ENCODE data around the gene CHST9. TPM values are rescaled to one million over a fixed set of nuclear protein-coding genes. Genes with fewer than 3 reads are reported as not detected.

CHST9 gene
- polyA plus RNA-seq, 1 donor (not counting 4 experiments of a cell fraction or from before 2014, with no cell fraction given) = 0.07 TPM

GRCh38 chr18:27227721-27228120 lies 42.6 kb upstream of the CHST9 start:
- Histone ChIP-seq H3K27ac (ENCODE audit: control insufficient read depth, insufficient read depth, low read length) (no peak overlapping the region), H3K9me3 (ENCODE audit: control insufficient read depth, low read depth, low read length) (no peaks in the 10 kb centered on the region), H3K4me1 (ENCODE audit: control insufficient read depth, extremely low read depth, insufficient read depth, low read length) (peaks cover 11% of the 10 kb centered on the region), H3K4me3 (ENCODE audit: control insufficient read depth in 2 of 3, extremely low read depth in 1 of 3, insufficient read depth in 2 of 3, low read depth in 1 of 3, low read length in 3 of 3) (no peak overlapping the region), H3K27me3 (ENCODE audit: control insufficient read depth, extremely low read depth, insufficient read depth, low read length) (no peaks in the 10 kb centered on the region), H4K20me1 (ENCODE audit: control insufficient read depth, extremely low read depth, insufficient read depth, low read length) (no peaks in the 10 kb centered on the region), H3K36me3 (ENCODE audit: control insufficient read depth in 2 of 2, extremely low read depth in 1 of 2, insufficient read depth in 2 of 2, low read length in 2 of 2) (no peaks in the 10 kb centered on the region), H3K4me2 (ENCODE audit: control insufficient read depth, extremely low read depth, insufficient read depth, low read depth, low read length) (no peak overlapping the region), H3K9ac (ENCODE audit: control insufficient read depth, extremely low read depth, insufficient read depth, low read length) (no peak overlapping the region), H2AFZ (ENCODE audit: control insufficient read depth, low read length) (no peak overlapping the region), H3K79me2 (ENCODE audit: control insufficient read depth, insufficient read depth, low read length) (no peaks in the 10 kb centered on the region), H3K9me1 (ENCODE audit: control insufficient read depth, extremely low read depth, insufficient read depth, low read length) (no peaks in the 10 kb centered on the region)
- DNase-seq (ENCODE audit: low read depth, low spot score) (no peak), FAIRE-seq (no peak)
- dilution Hi-C loops (cut with MboI; ENCODE audit: extremely low pct_ligation_motif_present, low sequenced_read_pairs) = no loop called here
- TF ChIP-seq EZH2 (IDR thresholded peaks at IDR 0.05; ENCODE audit: low read length) = no peak
- no peak for TF ChIP-seq CTCF (optimal IDR thresholded peaks at IDR 0.05 in 1 of 3, IDR thresholded peaks at IDR 0.05 in 1 of 3, conservative IDR thresholded peaks at IDR 0.05 in 1 of 3; ENCODE audit: extremely low read depth in 1 of 3, insufficient read depth in 2 of 3, low read length in 3 of 3)

- Histone ChIP-seq H3K36me3 (ENCODE audit: control insufficient read depth in 2 of 2, extremely low read depth in 1 of 2, insufficient read depth in 2 of 2, low read length in 2 of 2) (no peaks in the 10 kb centered on the region), H2AFZ (ENCODE audit: control insufficient read depth, low read length) (no peak overlapping the region), H3K4me2 (ENCODE audit: control insufficient read depth, extremely low read depth, insufficient read depth, low read depth, low read length) (no peak overlapping the region), H3K79me2 (ENCODE audit: control insufficient read depth, insufficient read depth, low read length) (no peaks in the 10 kb centered on the region), H4K20me1 (ENCODE audit: control insufficient read depth, extremely low read depth, insufficient read depth, low read length) (no peaks in the 10 kb centered on the region), H3K4me1 (ENCODE audit: control insufficient read depth, extremely low read depth, insufficient read depth, low read length) (peaks cover 8% of the 10 kb centered on the region), H3K9ac (ENCODE audit: control insufficient read depth, extremely low read depth, insufficient read depth, low read length) (no peak overlapping the region), H3K27me3 (ENCODE audit: control insufficient read depth, extremely low read depth, insufficient read depth, low read length) (no peaks in the 10 kb centered on the region), H3K9me1 (ENCODE audit: control insufficient read depth, extremely low read depth, insufficient read depth, low read length) (no peaks in the 10 kb centered on the region), H3K4me3 (ENCODE audit: control insufficient read depth in 2 of 3, extremely low read depth in 1 of 3, insufficient read depth in 2 of 3, low read depth in 1 of 3, low read length in 3 of 3) (no peak overlapping the region), H3K9me3 (ENCODE audit: control insufficient read depth, low read depth, low read length) (no peaks in the 10 kb centered on the region), H3K27ac (ENCODE audit: control insufficient read depth, insufficient read depth, low read length) (no peak overlapping the region)
- TF ChIP-seq EZH2 (IDR thresholded peaks at IDR 0.05; ENCODE audit: low read length) (no peak), CTCF (optimal IDR thresholded peaks at IDR 0.05 in 1 of 3, IDR thresholded peaks at IDR 0.05 in 1 of 3, conservative IDR thresholded peaks at IDR 0.05 in 1 of 3; ENCODE audit: extremely low read depth in 1 of 3, insufficient read depth in 2 of 3, low read length in 3 of 3) (no peak)
- FAIRE-seq (no peak), DNase-seq (ENCODE audit: low read depth, low spot score) (no peak)
- dilution Hi-C loops (cut with MboI; ENCODE audit: extremely low pct_ligation_motif_present, low sequenced_read_pairs) = no loop called here
These were observed 41.5 kb upstream of the CHST9 start for GRCh38 chr18:27226556-27227075.

All from keratinocyte (primary cell).